GM23338 (cell line): ENCODE results near the gene CCDC121. TPM values are rescaled to one million over a fixed set of nuclear protein-coding genes. Genes with fewer than 3 reads are reported as not detected.

Experiments used
- ATAC-seq: fragments of 200-7000 bp; cut with Tn5 transposase; 3 replicates; pipeline ENCODE4 v1.9.1; 2020
- DNase-seq: peaks from one replicate; pipeline ENCODE4 v3.0.0-alpha.2; 2015; ENCODE audit warnings: low spot score
- H2AFZ ChIP-seq: fragments of 200-600 bp; sonication (generic); 2 replicates; pipeline ENCODE4 v1.8.0; 2016; ENCODE audit warnings: antibody characterized with exemption, mild to moderate bottlenecking, moderate library complexity
- H3F3A ChIP-seq: fragments of 200-600 bp; sonication (generic); replicated peaks from 2 replicates; pipeline ENCODE4 v1.8.0; 2017; ENCODE audit warnings: antibody characterized with exemption, mixed run types, low read depth
- H3K27ac ChIP-seq: fragments of 200-600 bp; sonication (generic); 2 replicates; pipeline ENCODE4 v1.6.1; 2016; ENCODE audit warnings: low read depth
- H3K27me3 ChIP-seq: fragments of 200-600 bp; sonication (generic); 2 replicates; pipeline ENCODE4 v1.8.0; 2016; ENCODE audit warnings: mild to moderate bottlenecking, mixed run types, moderate library complexity; ENCODE audit not compliant: insufficient read depth
- H3K36me3 ChIP-seq: fragments of 200-600 bp; sonication (generic); 2 replicates; pipeline ENCODE4 v1.8.0; 2016; ENCODE audit warnings: mild to moderate bottlenecking; ENCODE audit not compliant: insufficient read depth
- H3K4me1 ChIP-seq: fragments of 200-600 bp; sonication (generic); 2 replicates; pipeline ENCODE4 v1.8.0; 2016; ENCODE audit warnings: mild to moderate bottlenecking, moderate library complexity; ENCODE audit not compliant: insufficient read depth
- H3K4me2 ChIP-seq: fragments of 200-600 bp; sonication (generic); 2 replicates; pipeline ENCODE4 v1.7.1; 2017; ENCODE audit warnings: mixed run types
- H3K4me3 ChIP-seq: fragments of 200-600 bp; sonication (generic); 2 replicates; pipeline ENCODE4 v1.6.1; 2016; ENCODE audit warnings: mixed run types
- H3K79me2 ChIP-seq: fragments of 200-600 bp; sonication (generic); replicated peaks from 2 replicates; pipeline ENCODE4 v1.8.0; 2017; ENCODE audit warnings: mild to moderate bottlenecking; ENCODE audit not compliant: insufficient read depth
- H3K9me2 ChIP-seq: fragments of 200-600 bp; sonication (generic); 2 replicates; pipeline ENCODE4 v1.8.0; 2017; ENCODE audit not compliant: insufficient read depth
- H4K20me1 ChIP-seq: fragments of 200-600 bp; sonication (generic); replicated peaks from 2 replicates; pipeline ENCODE4 v1.8.0; 2017; ENCODE audit warnings: mild to moderate bottlenecking; ENCODE audit not compliant: insufficient read depth
- H3K27ac Mint-ChIP-seq: 2 replicates; pipeline ENCODE4 v1.8.0; 2020; ENCODE audit warnings: inconsistent platforms, mild to moderate bottlenecking, moderate library complexity, mixed read lengths
- H3K27me3 Mint-ChIP-seq: 3 replicates; pipeline ENCODE4 v1.8.0; 2022; ENCODE audit warnings: low read depth, mild to moderate bottlenecking, moderate library complexity, mixed read lengths, inconsistent platforms; ENCODE audit not compliant: insufficient read depth, poor library complexity
- H3K36me3 Mint-ChIP-seq: 3 replicates; pipeline ENCODE4 v1.8.0; 2021; ENCODE audit warnings: low read depth, mild to moderate bottlenecking, inconsistent platforms, moderate library complexity, mixed read lengths
- H3K4me1 Mint-ChIP-seq: 3 replicates; pipeline ENCODE4 v1.8.0; 2020; ENCODE audit warnings: mild to moderate bottlenecking, inconsistent platforms, mixed read lengths
- H3K4me3 Mint-ChIP-seq: 3 replicates; pipeline ENCODE4 v1.8.0; 2021; ENCODE audit warnings: moderate library complexity, mild to moderate bottlenecking, inconsistent platforms, mixed read lengths
- H3K9me3 Mint-ChIP-seq: 3 replicates; pipeline ENCODE4 v1.8.0; 2020; ENCODE audit warnings: moderate library complexity, mild to moderate bottlenecking, inconsistent platforms, mixed read lengths
- CREB1 ChIP-seq: fragments of 250-450 bp; sonication (Bioruptor Pico); IDR thresholded peaks from 2 replicates; pipeline ENCODE4 v1.5.0; 2020; ENCODE audit warnings: low read depth, mild to moderate bottlenecking, moderate library complexity
- EZH2 ChIP-seq: fragments of 200-600 bp; sonication (generic); IDR thresholded peaks from one replicate; pipeline ENCODE4 v1.8.0; 2017; ENCODE audit warnings: antibody characterized with exemption, mild to moderate bottlenecking, low read depth; ENCODE audit not compliant: unreplicated experiment
- EZH2phosphoT487 ChIP-seq: fragments of 200-600 bp; sonication (generic); IDR thresholded peaks from one replicate; pipeline ENCODE4 v1.8.1; 2018; ENCODE audit warnings: antibody characterized with exemption; ENCODE audit not compliant: unreplicated experiment
- JUNB ChIP-seq: IDR thresholded peaks from one replicate; pipeline ENCODE4 v1.6.1; 2016; ENCODE audit warnings: antibody characterized with exemption; ENCODE audit not compliant: unreplicated experiment
- NANOG ChIP-seq: IDR thresholded peaks from 2 replicates; pipeline ENCODE4 v1.6.1; 2016; ENCODE audit warnings: antibody characterized with exemption, borderline replicate concordance
- POLR2AphosphoS5 ChIP-seq: IDR thresholded peaks from 2 replicates; pipeline ENCODE4 v1.6.1; 2016; ENCODE audit warnings: antibody characterized with exemption, low read depth
- REST ChIP-seq: IDR thresholded peaks from one replicate; pipeline ENCODE4 v1.6.1; 2018; ENCODE audit warnings: antibody characterized with exemption; ENCODE audit not compliant: unreplicated experiment
- STAT1 ChIP-seq: IDR thresholded peaks from one replicate; pipeline ENCODE4 v1.6.1; 2016; ENCODE audit warnings: antibody characterized with exemption; ENCODE audit not compliant: unreplicated experiment
- ZNF114 ChIP-seq: fragments of 250-450 bp; sonication (Bioruptor Pico); IDR thresholded peaks from 2 replicates; pipeline ENCODE4 v1.5.0; 2020; ENCODE audit warnings: mild to moderate bottlenecking, moderate library complexity
- ZNF331 ChIP-seq: fragments of 250-450 bp; sonication (Bioruptor Pico); IDR thresholded peaks from 2 replicates; pipeline ENCODE4 v1.5.0; 2020; ENCODE audit warnings: low read depth, mild to moderate bottlenecking, moderate library complexity
- ZNF462 ChIP-seq: fragments of 250-450 bp; sonication (Bioruptor Pico); IDR thresholded peaks from 2 replicates; pipeline ENCODE4 v1.5.0; 2020; ENCODE audit warnings: mild to moderate bottlenecking, moderate library complexity
- polyA plus RNA-seq: library from polyadenylated mRNA; unstranded; fragments of >200 nt; fragmentation: Nextera tagmentation; extraction: Ambion mirVana; gene quantifications from 2 replicates; pipeline ENCODE4 v1.2.1, GENCODE V29; 2016
- total RNA-seq: library from RNA; depleted of rRNA; stranded (reverse); fragments of >200 nt; shearing (Covaris generic); gene quantifications from 2 replicates; pipeline ENCODE4 v1.2.3, GENCODE V29; 2014
- TF ChIP-seq, protein P1 (sequence below): IDR thresholded peaks from 2 replicates; pipeline ENCODE4 v1.6.1; 2016; ENCODE audit warnings: antibody characterized with exemption
- TF ChIP-seq, protein P2 (sequence below), 2 experiments: fragments of 200-600 bp in 1 of 2; sonication (generic) in 1 of 2; conservative IDR thresholded peaks; 2 replicates each; pipeline versions ENCODE4 v1.5.1 to v1.6.1; 2016 to 2017; ENCODE audit warnings: antibody characterized with exemption in 2 of 2, low read depth in 2 of 2, mild to moderate bottlenecking in 2 of 2, moderate library complexity in 1 of 2

Gene CCDC121
- total and polyA plus RNA-seq, 2 experiments from 2014 or later, result 1.6 to 1.9 TPM

DNA sequence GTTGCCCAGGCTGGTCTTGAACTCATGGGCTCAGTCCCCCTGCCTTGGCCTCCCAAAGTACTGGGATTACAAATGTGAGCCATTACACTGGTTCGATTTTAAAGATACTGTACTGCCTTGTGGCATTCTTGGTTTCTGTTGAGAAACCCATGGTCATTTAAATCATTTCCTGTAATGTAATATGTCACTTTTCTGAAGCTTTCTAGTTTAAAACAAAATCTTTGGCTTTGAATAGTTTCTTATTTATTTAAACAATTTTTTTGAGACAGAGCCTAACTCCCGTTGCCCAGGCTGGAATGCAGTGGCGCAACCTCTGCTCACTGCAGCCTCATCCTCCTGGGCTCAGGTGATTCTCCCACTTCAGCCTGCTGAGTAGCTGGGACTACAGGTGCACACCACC lies 37.1 kb downstream of the CCDC121 start:
- Mint-ChIP-seq H3K4me1 (no peaks in the 10 kb centered on the region), H3K27ac (no peak overlapping the region), H3K36me3 (peaks cover 56% of the 10 kb centered on the region), H3K9me3 (peaks cover 53% of the 10 kb centered on the region), H3K27me3 (peaks cover 7% of the 10 kb centered on the region), H3K4me3 (no peak overlapping the region)
- no peak overlapping the region for H3K4me2 ChIP-seq
- peaks cover 27% of the 10 kb centered on the region for H4K20me1 ChIP-seq
- H2AFZ ChIP-seq, result no peak overlapping the region
- no peaks in the 10 kb centered on the region for H3K4me1 ChIP-seq
- TF ChIP-seq CREB1 (CRISPR knock-in tag) (no peak), ZNF114 (CRISPR knock-in tag) (no peak), ZNF462 (no peak), JUNB (no peak), REST (no peak), ZNF331 (CRISPR knock-in tag) (no peak), EZH2phosphoT487 (no peak), POLR2AphosphoS5 (no peak), EZH2 (no peak), STAT1 (no peak), NANOG (no peak)
- TF ChIP-seq, protein P1, sequence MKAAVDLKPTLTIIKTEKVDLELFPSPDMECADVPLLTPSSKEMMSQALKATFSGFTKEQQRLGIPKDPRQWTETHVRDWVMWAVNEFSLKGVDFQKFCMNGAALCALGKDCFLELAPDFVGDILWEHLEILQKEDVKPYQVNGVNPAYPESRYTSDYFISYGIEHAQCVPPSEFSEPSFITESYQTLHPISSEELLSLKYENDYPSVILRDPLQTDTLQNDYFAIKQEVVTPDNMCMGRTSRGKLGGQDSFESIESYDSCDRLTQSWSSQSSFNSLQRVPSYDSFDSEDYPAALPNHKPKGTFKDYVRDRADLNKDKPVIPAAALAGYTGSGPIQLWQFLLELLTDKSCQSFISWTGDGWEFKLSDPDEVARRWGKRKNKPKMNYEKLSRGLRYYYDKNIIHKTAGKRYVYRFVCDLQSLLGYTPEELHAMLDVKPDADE, result no peak
- TF ChIP-seq, protein P2, sequence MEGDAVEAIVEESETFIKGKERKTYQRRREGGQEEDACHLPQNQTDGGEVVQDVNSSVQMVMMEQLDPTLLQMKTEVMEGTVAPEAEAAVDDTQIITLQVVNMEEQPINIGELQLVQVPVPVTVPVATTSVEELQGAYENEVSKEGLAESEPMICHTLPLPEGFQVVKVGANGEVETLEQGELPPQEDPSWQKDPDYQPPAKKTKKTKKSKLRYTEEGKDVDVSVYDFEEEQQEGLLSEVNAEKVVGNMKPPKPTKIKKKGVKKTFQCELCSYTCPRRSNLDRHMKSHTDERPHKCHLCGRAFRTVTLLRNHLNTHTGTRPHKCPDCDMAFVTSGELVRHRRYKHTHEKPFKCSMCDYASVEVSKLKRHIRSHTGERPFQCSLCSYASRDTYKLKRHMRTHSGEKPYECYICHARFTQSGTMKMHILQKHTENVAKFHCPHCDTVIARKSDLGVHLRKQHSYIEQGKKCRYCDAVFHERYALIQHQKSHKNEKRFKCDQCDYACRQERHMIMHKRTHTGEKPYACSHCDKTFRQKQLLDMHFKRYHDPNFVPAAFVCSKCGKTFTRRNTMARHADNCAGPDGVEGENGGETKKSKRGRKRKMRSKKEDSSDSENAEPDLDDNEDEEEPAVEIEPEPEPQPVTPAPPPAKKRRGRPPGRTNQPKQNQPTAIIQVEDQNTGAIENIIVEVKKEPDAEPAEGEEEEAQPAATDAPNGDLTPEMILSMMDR (conservative IDR thresholded peaks at IDR 0.05; ENCODE audit: low read depth in 2 of 2), result no peak
- no peaks in the 10 kb centered on the region for H3K27me3 ChIP-seq
- H3F3A ChIP-seq, result no peaks in the 10 kb centered on the region
- no peak overlapping the region for H3K4me3 ChIP-seq
- H3K27ac ChIP-seq, result no peak overlapping the region
- H3K9me2 ChIP-seq, result no peaks in the 10 kb centered on the region
- ATAC-seq (no peak), DNase-seq (no peak)
- H3K79me2 ChIP-seq, result peaks cover 95% of the 10 kb centered on the region
- H3K36me3 ChIP-seq, result peaks cover 7% of the 10 kb centered on the region
